HFFc6 (cell line): Measurements from ENCODE around the gene DCLK1. TPM values are rescaled to one million over a fixed set of nuclear protein-coding genes. Genes with fewer than 3 reads are reported as not detected.

Experiments
- DNase-seq: peaks from one replicate; pipeline ENCODE4 v3.0.0-alpha.2; 2018
- H3K27ac Mint-ChIP-seq: 2 replicates; pipeline ENCODE4 v1.8.0; 2020; ENCODE audit warnings: mild to moderate bottlenecking, mixed read lengths
- H3K27me3 Mint-ChIP-seq: 2 replicates; pipeline ENCODE4 v1.8.0; 2021; ENCODE audit warnings: mild to moderate bottlenecking, moderate library complexity, mixed read lengths; ENCODE audit not compliant: insufficient read depth
- H3K36me3 Mint-ChIP-seq: 2 replicates; pipeline ENCODE4 v1.8.0; 2021; ENCODE audit warnings: low read depth, mixed read lengths
- H3K4me1 Mint-ChIP-seq: 2 replicates; pipeline ENCODE4 v1.8.0; 2020; ENCODE audit warnings: low read depth, mixed read lengths
- H3K4me3 Mint-ChIP-seq: 2 replicates; pipeline ENCODE4 v1.8.0; 2020; ENCODE audit warnings: mild to moderate bottlenecking, moderate library complexity, mixed read lengths
- H3K9me3 Mint-ChIP-seq: 2 replicates; pipeline ENCODE4 v1.8.0; 2020; ENCODE audit warnings: mild to moderate bottlenecking, mixed read lengths
- CTCF ChIP-seq: fragments of 200-600 bp; sonication (generic); IDR thresholded peaks from 2 replicates; pipeline ENCODE4 v1.5.0; 2021; ENCODE audit warnings: antibody characterized with exemption, mild to moderate bottlenecking
- total RNA-seq, 6 experiments: library from RNA; stranded (reverse); fragmentation: NEBNext Ultra II Directional; extraction: Animal tissue kit (Norgen Biotek cat#: 25700); gene quantifications; 2 replicates in 1 of 6; 3 replicates in 5 of 6; pipeline ENCODE4 v1.2.3, GENCODE V29; 2021

DCLK1 gene
- total RNA-seq, 6 experiments from 2014 or later = not detected

GRCh38 chr13:36154567-36155291 is 23.5 kb upstream of the DCLK1 start:
- TF ChIP-seq CTCF = no peak
- Mint-ChIP-seq H3K36me3 (no peaks in the 10 kb centered on the region; the same call in 1 of the 2 replicates), H3K27ac (no peak overlapping the region), H3K27me3 (peaks cover 3% of the 10 kb centered on the region; the same call in 1 of the 2 replicates), H3K9me3 (peaks cover 53% of the 10 kb centered on the region), H3K4me1 (no peaks in the 10 kb centered on the region), H3K4me3 (no peak overlapping the region)
- DNase-seq = no peak

GRCh38 chr13:36151591-36151990 is 20.4 kb upstream of the DCLK1 start:
- Mint-ChIP-seq H3K4me3 (no peak overlapping the region), H3K9me3 (peaks cover 46% of the 10 kb centered on the region), H3K36me3 (no peaks in the 10 kb centered on the region; the same call in 1 of the 2 replicates), H3K27ac (no peak overlapping the region), H3K4me1 (no peaks in the 10 kb centered on the region), H3K27me3 (peaks cover 3% of the 10 kb centered on the region; the same call in 1 of the 2 replicates)
- DNase-seq = no peak
- no peak for TF ChIP-seq CTCF

- H3K36me3 Mint-ChIP-seq = no peaks in the 10 kb centered on the region
- H3K27me3 Mint-ChIP-seq = no peaks in the 10 kb centered on the region
- peaks cover 29% of the 10 kb centered on the region for H3K9me3 Mint-ChIP-seq
- H3K4me1 Mint-ChIP-seq = no peaks in the 10 kb centered on the region
- H3K4me3 Mint-ChIP-seq = no peak overlapping the region
- TF ChIP-seq CTCF = no peak
- no peak for DNase-seq
- H3K27ac Mint-ChIP-seq = no peak overlapping the region
Measured at GRCh38 chr13:36148446-36148845, 17.3 kb upstream of the DCLK1 start.

- no peaks in the 10 kb centered on the region for H3K36me3 Mint-ChIP-seq
- H3K9me3 Mint-ChIP-seq = peaks cover 27% of the 10 kb centered on the region
- no peak for DNase-seq
- no peak for TF ChIP-seq CTCF
- H3K4me3 Mint-ChIP-seq = no peak overlapping the region
- no peaks in the 10 kb centered on the region for H3K4me1 Mint-ChIP-seq
- no peak overlapping the region for H3K27ac Mint-ChIP-seq
- H3K27me3 Mint-ChIP-seq = no peaks in the 10 kb centered on the region
Measured at GRCh38 chr13:36147330-36147729, 16.1 kb upstream of the DCLK1 start.

- Mint-ChIP-seq H3K4me3 (no peak overlapping the region), H3K36me3 (no peaks in the 10 kb centered on the region), H3K4me1 (no peaks in the 10 kb centered on the region), H3K27ac (no peak overlapping the region), H3K9me3 (peaks cover 27% of the 10 kb centered on the region), H3K27me3 (no peaks in the 10 kb centered on the region)
- no peak for TF ChIP-seq CTCF
- no peak for DNase-seq
Measured at GRCh38 chr13:36146511-36147269, 15.5 kb upstream of the DCLK1 start.
